NCI-H146 (cell line): ENCODE measurements around the gene LINC01488.

Experiments used
- DNase-seq: peaks from one replicate; lab custom pipeline; 2025; lab: John Stamatoyannopoulos, UW

The LINC01488 gene

GRCh38 chr11:69493931-69494821 lies 12.7 kb downstream of the LINC01488 start:
- no peak for DNase-seq

DNA sequence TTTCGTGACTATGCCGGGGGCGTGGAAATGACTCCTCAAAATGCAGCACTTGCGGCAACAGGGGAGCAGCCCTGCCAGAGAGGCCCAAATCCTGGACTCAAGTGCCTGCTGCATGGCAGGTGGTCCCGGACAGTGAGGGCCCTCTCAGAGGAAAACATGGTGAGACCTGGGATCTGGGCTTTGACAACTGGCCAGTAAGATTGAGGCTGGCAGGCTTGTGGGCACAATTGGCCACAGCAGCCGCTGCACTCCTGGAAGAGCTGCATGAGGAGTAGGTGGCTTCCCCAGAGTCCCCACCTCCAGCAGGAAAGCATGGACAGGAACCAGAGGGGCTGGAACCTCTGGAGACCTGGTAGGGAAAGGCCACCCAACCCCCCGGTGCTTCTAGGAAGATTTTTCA lies 13.4 kb downstream of the LINC01488 start:
- DNase-seq: no peak

DNA sequence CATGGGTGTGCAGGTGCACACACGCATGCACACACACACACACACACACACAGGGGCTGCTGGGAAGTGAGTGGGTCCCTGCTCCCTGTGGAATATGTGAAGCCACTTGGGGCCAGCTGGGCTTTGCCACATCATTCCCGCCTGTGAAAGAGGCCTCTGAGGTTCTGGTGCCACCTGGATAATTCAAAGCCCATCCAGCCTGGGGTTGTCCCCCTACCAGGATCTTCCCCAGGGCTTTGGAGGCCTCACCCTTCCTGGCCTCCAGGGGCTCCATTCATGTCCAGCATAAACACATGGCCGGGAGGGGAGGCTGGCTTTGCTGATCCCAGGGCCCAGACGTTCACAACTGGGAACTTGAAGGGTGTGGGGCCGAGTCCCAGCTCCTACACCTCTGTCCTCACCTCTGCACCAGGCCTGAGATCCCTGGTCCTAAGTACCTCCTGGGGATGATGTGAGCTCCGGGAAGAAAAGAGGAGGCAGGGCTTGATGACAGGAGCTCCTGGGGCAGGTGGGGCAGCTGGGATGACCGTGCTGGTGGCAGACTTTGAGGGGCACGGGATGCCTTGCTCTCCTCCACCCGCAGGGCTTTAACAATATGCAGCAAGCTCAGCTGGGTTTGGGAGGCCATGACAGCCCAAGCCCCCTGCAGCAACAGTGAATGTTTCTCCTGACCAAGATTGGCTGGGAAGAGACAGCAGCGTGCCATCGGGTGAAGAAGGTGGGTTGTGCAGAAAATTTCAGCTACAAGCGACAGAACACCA lies 14.2 kb downstream of the LINC01488 start:
- DNase-seq: no peak

DNA sequence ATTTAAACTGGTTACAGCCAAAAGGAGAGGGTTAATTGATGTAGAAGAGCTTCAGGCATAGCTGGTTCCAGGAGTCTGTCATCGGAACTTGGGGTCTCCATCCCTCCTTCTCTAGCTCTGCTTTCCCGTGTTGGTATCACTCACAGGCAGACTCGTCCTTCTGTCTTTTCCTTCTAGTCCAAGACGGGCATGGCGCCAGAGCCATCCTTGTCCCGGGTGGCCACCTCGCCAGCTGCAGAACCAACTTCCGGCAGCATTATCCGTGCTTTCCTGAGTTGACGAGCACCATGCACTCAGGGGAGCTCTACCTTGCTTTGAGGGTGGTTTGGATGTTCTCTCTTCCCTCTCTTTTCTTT lies 14.7 kb downstream of the LINC01488 start:
- no peak for DNase-seq

DNA sequence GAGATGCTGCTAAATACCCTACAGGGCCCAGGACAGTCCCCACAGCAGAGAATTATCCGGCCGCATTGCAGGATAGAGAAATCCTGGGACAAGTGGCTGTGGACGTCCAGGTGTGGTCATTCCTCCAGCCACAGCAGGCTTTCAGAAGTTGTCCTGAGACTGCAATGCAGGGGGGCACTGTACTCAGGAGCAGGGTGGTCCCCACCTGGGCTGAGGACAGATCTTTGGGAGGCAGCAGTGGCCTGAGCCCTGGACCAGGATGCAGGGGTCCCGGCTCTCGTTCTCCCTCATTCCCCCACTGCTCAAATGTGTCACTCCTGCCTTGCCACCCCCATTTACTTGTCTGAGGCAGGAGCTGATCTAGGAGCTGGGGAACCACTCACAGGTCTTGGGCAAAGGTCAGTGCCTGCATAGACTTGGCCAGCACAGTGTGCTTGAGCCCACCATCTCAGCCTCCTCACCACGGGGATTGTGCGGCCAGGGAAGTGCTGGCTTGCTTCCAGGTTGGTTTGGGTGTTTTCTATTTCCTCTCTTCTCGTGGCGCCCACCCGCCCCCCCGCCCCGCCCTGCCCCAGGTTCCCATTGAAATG lies 15.3 kb downstream of the LINC01488 start:
- DNase-seq: no peak

GRCh38 chr11:69497221-69497787 lies 15.8 kb downstream of the LINC01488 start:
- no peak for DNase-seq

GRCh38 chr11:69498614-69499175 lies 17.2 kb downstream of the LINC01488 start:
- DNase-seq: no peak

DNA sequence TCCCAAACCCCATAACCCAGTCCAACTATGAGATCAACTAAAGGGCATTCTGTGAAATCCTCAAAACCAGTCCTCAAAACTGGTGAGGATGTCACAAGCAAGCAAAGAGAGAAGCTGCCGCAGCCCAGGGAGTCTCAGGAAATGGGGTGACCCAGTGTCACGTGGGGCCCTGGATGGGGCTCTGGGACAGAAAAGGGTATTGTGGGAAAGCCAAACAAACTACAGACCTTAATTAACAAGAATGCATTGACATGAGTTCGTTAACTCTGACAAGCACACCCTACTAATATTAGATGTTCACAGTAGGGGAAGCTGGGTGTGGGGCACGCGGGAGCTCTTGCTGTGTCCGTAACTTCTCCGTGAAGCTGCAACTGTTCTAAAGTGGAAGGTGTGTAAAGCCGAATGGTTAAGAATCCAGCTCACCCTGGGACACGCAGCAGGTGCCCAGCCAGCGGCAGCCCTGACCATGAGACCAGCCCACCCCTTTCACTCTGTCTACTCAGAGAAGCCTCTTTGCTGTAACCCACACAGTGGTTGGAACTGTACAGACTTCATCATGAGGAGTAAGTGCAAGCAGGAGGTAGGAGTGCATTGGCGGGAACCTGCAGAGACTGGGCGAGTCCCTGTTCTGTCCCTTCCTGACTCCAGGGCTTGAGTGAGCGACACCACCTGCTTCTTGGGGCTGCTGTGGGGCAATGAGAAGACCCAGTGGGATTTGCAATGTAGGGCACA lies 17.9 kb downstream of the LINC01488 start:
- no peak for DNase-seq

DNA sequence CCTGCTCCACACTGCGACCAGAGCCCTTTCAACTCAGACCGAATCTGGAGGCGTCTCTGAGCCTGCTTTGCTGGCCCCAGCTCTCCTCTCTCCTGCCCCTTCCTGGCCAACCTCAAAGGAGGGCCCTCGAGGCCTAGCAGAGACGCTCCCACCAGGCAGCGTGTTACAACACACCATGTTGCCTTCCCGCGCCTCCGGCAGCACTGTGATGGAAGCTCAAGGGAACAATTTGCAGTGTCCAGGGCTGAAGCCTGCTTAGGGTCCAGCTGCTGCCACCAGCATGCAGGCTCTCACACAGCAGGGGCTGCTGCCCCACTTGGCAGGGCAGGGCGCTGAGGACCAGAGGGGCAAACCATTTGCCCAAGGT lies 18.4 kb downstream of the LINC01488 start:
- no peak for DNase-seq

GRCh38 chr11:69500285-69501120 lies 19.0 kb downstream of the LINC01488 start:
- no peak for DNase-seq

- DNase-seq: no peak
Measured at GRCh38 chr11:69501121-69501489, 19.6 kb downstream of the LINC01488 start.

GRCh38 chr11:69501891-69502860 lies 20.7 kb downstream of the LINC01488 start:
- DNase-seq: no peak

DNA sequence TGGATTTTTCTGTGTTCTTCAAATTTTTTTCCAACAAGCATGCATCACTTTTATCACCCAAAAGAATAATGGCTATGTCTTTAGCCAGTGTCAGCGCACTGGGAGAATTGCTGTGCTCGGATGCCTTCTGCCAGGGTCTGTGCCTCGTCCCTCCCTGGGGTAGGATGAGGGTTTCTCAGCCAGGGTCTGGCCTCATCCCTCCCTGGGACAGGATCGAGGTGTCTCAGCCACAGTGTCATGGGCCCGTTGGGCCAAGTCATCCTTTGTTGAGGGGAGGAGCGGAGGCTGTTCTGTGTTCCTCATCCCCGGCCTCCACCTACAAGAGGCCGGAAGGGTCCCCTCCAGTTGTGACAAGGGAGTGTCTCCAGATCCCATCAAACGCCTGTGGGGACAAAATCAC lies 22.7 kb downstream of the LINC01488 start:
- DNase-seq: no peak

DNA sequence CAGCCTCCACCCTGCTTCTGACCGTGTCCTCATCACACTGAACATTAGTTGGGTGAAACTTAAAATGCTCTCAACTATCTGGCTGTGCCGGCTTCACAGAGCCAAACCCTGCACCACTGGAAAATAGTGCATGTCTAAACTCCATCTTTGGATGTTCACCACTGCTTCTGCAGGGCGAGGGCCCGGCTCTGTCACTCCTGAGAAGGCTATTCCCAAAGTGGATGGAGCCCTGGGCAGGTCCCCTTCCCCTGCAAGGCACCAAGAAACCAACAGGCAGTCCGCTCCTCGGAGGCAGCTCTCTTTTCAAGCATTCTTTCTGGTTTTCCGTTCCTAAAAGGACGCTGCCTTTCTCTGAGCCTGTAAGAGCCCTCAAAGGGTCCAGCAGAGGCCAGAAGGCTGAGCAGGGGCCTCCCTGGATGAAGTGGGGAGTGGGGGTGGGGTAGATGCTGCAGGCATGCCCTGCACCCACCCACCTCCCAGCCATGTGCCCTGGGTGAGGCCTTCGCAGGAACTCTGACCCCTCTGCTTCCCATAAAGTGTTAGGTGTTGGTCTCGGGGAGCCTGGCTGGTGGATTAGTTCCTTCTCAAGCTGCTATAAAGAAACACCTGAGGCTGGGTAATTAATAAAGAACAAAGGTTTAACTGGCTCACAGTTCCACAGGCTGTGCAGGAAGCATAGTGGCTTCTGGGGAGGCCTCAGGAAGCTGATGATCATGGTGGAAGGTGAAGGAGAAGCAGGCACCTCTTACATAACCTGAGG lies 23.3 kb downstream of the LINC01488 start:
- DNase-seq: no peak

DNA sequence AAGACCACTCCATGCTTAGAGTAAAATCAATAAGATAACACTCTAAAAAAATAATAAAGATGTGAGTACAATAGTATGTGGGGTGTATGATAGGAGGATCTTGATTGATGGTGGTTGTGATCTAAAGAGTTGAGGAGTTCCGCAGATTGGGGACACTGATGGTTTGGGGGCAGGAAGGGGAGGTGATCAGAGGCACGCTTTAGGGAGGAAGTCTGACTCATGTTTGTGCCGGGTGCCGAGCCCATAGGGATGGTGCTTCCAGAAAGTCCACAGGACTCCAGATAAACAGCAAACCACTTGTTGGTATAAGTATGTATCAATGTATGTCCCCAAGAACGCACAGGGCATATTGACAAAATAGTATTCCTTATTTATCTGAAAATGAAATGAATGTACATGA lies 27.5 kb downstream of the LINC01488 start:
- no peak for DNase-seq

GRCh38 chr11:69509381-69509780 lies 27.9 kb downstream of the LINC01488 start:
- DNase-seq: no peak

DNA sequence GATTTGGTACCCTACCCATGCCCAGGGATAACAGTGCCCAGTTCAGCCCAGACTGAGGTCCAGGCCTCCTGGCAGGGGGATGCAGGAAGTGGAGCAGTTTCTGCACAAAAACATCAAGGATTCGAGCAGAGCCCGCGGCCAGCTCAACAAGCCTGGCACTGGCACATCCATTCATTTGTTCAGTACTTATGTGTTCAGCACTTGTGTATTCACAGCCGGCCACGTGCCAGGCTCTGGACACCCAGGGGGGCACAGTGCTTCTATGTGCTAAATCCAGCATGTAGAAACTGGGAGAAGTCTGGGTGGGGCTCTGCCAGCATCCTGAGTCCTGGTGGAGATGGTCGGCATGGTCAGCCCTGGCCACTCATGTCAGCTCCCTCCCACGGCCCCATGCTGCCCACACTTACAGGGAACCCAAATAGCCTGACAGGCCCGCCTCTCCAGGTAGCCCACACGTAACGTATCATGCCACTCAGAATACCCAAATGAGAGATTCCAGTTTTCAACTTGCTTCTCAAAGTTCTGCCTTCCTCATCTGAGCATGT lies 28.5 kb downstream of the LINC01488 start:
- DNase-seq: no peak
